BLaER1 treated with 17β-estradiol and CSF1 and Interleukin-3, amounts not matched to agents 10 nM and 100 nM (cell line): ENCODE data around the gene PHIP.
A peak's percentile ranks its signal among the peaks of the same experiment; 100 is the strongest.

Experiments
- H3K27ac ChIP-seq, 11 experiments: shearing (Covaris generic); formaldehyde crosslinking; 2 replicates each; pipeline ENCODE4 v1.8.1; 2022
- H3K27me3 ChIP-seq, 11 experiments: shearing (Covaris generic); formaldehyde crosslinking; 2 replicates each; pipeline ENCODE4 v1.8.1; 2022
- H3K36me3 ChIP-seq, 11 experiments: shearing (Covaris generic); formaldehyde crosslinking; 2 replicates each; pipeline ENCODE4 v1.8.1; 2022
- H3K4me1 ChIP-seq, 10 experiments: shearing (Covaris generic); formaldehyde crosslinking; 2 replicates each; pipeline ENCODE4 v1.8.1; 2022
- H3K4me2 ChIP-seq, 11 experiments: shearing (Covaris generic); formaldehyde crosslinking; 2 replicates each; pipeline ENCODE4 v1.8.1; 2022
- H3K4me3 ChIP-seq, 10 experiments: shearing (Covaris generic); formaldehyde crosslinking; 2 replicates each; pipeline ENCODE4 v1.8.1; 2022
- H3K9ac ChIP-seq, 11 experiments: shearing (Covaris generic); formaldehyde crosslinking; 2 replicates each; pipeline ENCODE4 v1.8.1; 2022
- H3K9me3 ChIP-seq, 11 experiments: shearing (Covaris generic); formaldehyde crosslinking; replicated peaks in 1 of 11; 2 replicates each; pipeline ENCODE4 v1.8.1; 2022
- H4K20me1 ChIP-seq, 11 experiments: shearing (Covaris generic); formaldehyde crosslinking; 2 replicates each; pipeline ENCODE4 v1.8.1; 2022
- Cebpa-rat ChIP-seq, 11 experiments: shearing (Covaris generic); IDR thresholded peaks; 2 replicates each; pipeline ENCODE4 v1.8.1; 2022

PHIP gene

DNA sequence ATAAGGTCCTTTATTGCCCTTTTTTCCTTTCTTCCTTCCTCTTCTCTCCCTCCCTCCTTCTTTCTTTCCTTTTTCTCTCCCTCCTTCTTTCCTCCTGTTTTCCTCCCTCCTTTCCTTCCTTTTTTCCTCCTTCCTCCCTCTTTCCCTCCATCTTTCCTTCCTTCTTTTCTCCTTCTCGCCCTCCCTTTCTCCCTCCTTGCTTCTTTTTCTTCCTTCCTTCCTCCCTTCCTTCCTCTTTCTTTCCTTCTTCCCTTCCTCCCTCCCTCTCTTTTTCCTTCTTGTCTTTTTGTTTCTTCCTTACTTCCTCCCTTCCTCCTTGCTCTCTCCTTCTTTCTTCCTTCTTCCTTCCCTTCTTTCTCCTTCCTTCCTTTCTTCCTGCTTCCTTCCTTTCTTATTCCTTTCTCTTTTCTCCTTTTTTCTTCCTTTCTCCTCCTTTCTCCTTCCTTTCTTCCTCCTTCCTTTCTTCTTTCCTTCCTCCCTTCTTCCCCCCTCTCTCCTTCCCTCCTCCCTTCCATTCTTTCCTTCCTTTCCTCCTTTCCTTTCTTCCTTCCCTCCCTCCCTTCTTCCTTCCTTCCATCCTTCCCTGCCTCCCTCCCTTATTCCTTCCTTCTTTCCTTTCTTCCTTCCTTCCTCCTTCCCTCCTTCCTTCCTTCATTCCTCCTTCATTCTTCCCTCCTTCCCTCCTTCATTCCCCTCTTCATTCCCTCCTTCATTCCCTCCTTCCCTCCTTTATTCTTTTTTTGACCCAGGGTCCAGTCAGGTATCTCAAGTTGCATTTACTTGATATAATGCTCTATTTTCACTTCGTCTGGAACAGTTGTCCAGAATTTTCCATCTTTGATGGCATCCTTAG lies 11.7 kb upstream of the PHIP start:
- H3K9me3 ChIP-seq = no peaks in the 10 kb centered on the region
- H4K20me1 ChIP-seq = no peaks in the 10 kb centered on the region
- H3K36me3 ChIP-seq = no peaks in the 10 kb centered on the region
- no peaks in the 10 kb centered on the region for H3K4me1 ChIP-seq
- H3K27me3 ChIP-seq = no peaks in the 10 kb centered on the region
- no peak for TF ChIP-seq Cebpa-rat (IDR thresholded peaks at IDR 0.05)
- no peak overlapping the region for H3K4me3 ChIP-seq
- H3K9ac ChIP-seq = no peak overlapping the region
- no peak overlapping the region for H3K27ac ChIP-seq
- no peak overlapping the region for H3K4me2 ChIP-seq

DNA sequence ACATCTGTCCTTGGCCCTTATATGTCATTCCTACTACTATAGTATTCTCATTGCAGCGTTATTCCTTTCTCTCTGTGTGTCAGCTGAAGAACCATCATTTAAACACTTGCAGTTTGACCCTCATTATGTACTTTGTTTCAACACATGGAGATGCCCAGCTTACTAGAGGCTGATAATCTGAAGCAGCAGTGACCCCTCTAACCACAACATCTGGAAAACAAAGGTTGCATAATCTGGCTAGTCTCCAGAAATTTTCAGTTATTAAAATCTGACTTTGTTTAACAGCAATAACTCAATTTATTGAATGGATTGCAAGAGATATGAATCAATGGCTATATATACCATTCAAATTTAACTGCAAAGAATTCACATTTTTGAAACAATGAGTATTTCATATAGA lies 6.6 kb upstream of the PHIP start:
- no peaks in the 10 kb centered on the region for H3K36me3 ChIP-seq
- H3K4me3 ChIP-seq = no peak overlapping the region
- H3K4me2 ChIP-seq = no peak overlapping the region
- H4K20me1 ChIP-seq = no peaks in the 10 kb centered on the region
- H3K27me3 ChIP-seq = no peaks in the 10 kb centered on the region
- no peaks in the 10 kb centered on the region for H3K9me3 ChIP-seq
- H3K4me1 ChIP-seq = peaks cover 0 to 4% (median 3%) of the 10 kb centered on the region in 10 experiments; a peak in 9 of 20 replicates
- no peak overlapping the region for H3K9ac ChIP-seq
- no peak for TF ChIP-seq Cebpa-rat (IDR thresholded peaks at IDR 0.05)
- H3K27ac ChIP-seq = no peak overlapping the region

DNA sequence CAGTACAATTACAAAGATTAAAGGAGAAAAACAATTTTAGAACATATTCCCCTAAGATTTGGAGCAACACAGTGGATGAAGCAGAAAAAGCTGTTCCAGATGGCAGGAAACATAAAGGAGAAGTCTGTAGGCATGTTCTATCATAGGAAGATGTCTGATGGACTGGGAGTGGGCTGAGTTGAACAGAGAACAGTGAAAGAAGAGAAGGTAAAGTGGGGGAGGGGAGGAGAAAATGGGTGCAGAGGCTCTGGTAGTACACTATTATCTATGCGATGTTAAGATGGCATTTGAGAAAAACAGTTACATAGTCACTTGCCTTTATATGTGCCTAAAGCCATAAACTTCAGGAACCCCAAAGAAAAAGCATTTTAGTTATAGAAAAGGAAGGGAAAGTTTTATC lies 4.2 kb upstream of the PHIP start:
- Histone ChIP-seq H3K4me1 (peaks cover 0 to 8% (median 5%) of the 10 kb centered on the region in 10 experiments; a peak in 9 of 20 replicates), H4K20me1 (no peaks in the 10 kb centered on the region), H3K9ac (no peak overlapping the region), H3K4me3 (no peak overlapping the region), H3K27me3 (no peaks in the 10 kb centered on the region), H3K27ac (no peak overlapping the region), H3K36me3 (no peaks in the 10 kb centered on the region), H3K9me3 (no peaks in the 10 kb centered on the region), H3K4me2 (no peak overlapping the region)
- no peak for TF ChIP-seq Cebpa-rat (IDR thresholded peaks at IDR 0.05)

DNA sequence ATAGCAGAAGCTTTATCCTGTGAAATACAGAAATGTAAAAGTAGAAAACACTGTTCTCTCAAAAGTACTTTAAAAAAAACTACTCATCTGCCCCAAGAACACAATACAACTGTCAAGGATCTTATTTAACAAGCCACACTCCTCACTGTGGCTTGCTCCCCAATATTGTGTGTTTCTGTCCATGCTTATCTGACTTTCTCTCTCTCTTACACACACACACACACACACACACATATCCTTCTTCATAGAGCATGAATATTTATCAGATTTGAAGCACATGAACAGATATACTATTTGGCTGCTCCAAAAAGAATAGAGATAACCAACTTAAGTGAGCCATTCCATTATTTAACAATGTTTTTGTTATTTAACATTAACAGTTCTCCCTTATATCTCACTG lies 3.6 kb upstream of the PHIP start:
- Histone ChIP-seq H3K9ac (no peak overlapping the region), H3K4me1 (peaks cover 0 to 8% (median 5%) of the 10 kb centered on the region in 10 experiments; a peak in 9 of 20 replicates), H3K27ac (no peak overlapping the region), H3K9me3 (no peaks in the 10 kb centered on the region), H3K27me3 (no peaks in the 10 kb centered on the region), H4K20me1 (peaks cover 0 to under 1% (median 0%) of the 10 kb centered on the region in 11 experiments; a peak in 2 of 22 replicates), H3K4me3 (no peak overlapping the region), H3K4me2 (no peak overlapping the region), H3K36me3 (no peaks in the 10 kb centered on the region)
- no peak for TF ChIP-seq Cebpa-rat (IDR thresholded peaks at IDR 0.05)

DNA sequence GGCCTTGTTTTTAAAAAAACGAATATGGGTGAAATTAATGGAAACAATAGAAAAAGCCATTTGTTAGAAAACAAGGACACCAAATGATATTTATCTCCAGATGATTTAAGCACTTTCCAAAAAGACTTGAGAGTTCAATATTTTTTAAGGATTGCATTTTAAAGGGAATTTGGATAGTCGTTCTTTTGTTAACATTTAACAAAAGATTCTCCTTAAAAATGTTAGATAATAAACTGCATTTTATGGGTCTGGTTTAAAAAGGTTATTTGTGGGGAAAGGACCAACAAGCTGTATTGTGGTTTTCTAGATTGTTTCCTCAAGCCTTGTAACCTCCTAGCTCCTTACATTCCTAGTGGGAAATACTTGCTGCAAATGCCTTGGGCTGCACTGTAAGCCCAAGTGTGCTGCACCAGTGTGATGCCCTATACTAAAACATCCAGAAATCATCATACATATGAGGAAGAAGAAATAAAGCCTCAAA lies 1.5 kb upstream of the PHIP start:
- Histone ChIP-seq H4K20me1 (peaks cover 0 to 21% (median 0%) of the 10 kb centered on the region in 11 experiments; a peak in 4 of 22 replicates), H3K4me2 (peak overlapping the region; percentile 47 to 71 (median 66); a peak in 20 of 22 replicates), H3K9me3 (no peaks in the 10 kb centered on the region), H3K27me3 (no peaks in the 10 kb centered on the region), H3K27ac (peak overlapping the region in 10 of 11 experiments; percentile 92 to 96 (median 95); a peak in 21 of 22 replicates), H3K9ac (peak overlapping the region; percentile 92 to 97 (median 94); a peak in 20 of 22 replicates), H3K4me1 (peaks cover 0 to 17% (median 10%) of the 10 kb centered on the region in 10 experiments; a peak in 13 of 20 replicates), H3K4me3 (peak overlapping the region; percentile 60 to 76 (median 69); a peak in 19 of 20 replicates), H3K36me3 (no peaks in the 10 kb centered on the region)
- TF ChIP-seq Cebpa-rat (IDR thresholded peaks at IDR 0.05) = no peak

DNA sequence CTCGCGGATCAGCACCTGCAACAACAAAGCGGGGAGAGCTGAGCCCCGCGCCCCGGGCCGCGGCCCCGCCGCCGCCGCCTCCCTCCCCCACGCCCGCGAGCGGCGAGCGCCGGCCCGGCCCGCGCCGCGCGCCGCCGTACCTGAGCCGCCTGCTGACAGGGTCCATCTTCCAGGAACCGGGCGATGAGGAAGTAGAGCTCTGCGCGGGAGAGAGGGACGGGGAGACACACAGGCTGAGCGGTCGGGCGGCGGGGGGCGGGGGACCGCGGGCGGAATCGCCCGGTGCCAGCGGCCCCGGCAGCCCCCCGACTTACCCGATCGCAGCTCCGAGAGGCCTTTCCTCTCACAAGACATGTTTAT lies 359 bp downstream of the PHIP start:
- Histone ChIP-seq H3K9ac (peak overlapping the region; percentile 92 to 97 (median 94)), H4K20me1 (peaks cover 0 to 34% (median 1%) of the 10 kb centered on the region in 11 experiments; a peak in 8 of 22 replicates), H3K27ac (peak overlapping the region; percentile 92 to 96 (median 95)), H3K27me3 (no peaks in the 10 kb centered on the region), H3K36me3 (peaks cover 0 to 5% (median 0%) of the 10 kb centered on the region in 11 experiments; a peak in 3 of 22 replicates), H3K4me3 (peak overlapping the region; percentile 60 to 76 (median 69)), H3K4me1 (peaks cover 0 to 25% (median 10%) of the 10 kb centered on the region in 10 experiments; a peak in 12 of 20 replicates), H3K9me3 (no peaks in the 10 kb centered on the region), H3K4me2 (no peak overlapping the region)
- TF ChIP-seq Cebpa-rat (IDR thresholded peaks at IDR 0.05) = no peak

DNA sequence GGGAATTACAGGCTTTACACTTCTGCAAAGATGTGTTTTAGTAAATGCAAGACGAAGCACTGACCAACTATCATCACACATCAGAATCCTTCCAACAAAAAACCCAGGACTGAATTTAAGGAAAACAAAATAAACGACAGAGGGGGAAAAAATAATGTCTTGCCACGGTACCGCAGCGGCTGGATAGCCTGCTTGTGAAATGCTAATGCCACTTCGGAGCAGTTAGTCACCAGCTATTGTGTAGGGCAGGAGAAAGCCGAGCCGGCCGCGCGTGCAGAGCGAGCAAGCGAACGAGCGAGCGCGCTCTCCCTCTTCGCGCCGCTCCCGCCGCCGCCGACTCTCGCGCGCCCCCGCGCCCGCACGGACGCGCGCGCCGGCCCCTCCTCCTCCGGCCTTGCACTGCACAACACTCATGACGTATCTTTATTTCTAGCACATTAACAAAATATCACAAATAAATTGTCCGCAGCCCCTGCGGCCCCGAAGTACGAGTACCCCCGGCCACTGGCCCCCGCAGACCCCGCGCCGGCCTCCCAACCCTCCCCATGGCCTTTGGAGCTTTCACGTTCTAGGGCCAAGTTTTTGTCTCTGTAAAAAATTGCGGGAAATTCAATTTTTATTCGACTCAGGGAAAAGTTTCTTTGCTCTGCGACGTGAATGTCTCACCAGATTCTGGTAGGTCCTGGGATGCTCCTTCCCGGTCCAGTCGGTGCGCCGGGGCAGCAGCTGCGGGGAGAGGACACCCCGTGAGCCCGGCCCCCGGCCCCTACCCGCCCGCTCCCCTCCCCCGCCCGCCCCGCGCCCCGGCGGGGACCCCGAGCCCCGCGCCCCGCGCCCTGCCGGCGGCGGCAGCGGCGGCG lies 1.0 kb downstream of the PHIP start:
- Histone ChIP-seq H3K36me3 (peaks cover 0 to 10% (median 0%) of the 10 kb centered on the region in 11 experiments; a peak in 5 of 22 replicates), H3K4me2 (peak overlapping the region; percentile 55 to 75 (median 67); a peak in 21 of 22 replicates), H3K4me1 (peaks cover 0 to 25% (median 10%) of the 10 kb centered on the region in 10 experiments; a peak in 12 of 20 replicates), H4K20me1 (peaks cover 0 to 39% (median 7%) of the 10 kb centered on the region in 11 experiments; a peak in 8 of 22 replicates), H3K27me3 (no peaks in the 10 kb centered on the region), H3K27ac (peak overlapping the region; percentile 92 to 96 (median 95)), H3K4me3 (peak overlapping the region; percentile 60 to 76 (median 69)), H3K9ac (peak overlapping the region; percentile 92 to 97 (median 94)), H3K9me3 (no peaks in the 10 kb centered on the region)
- TF ChIP-seq Cebpa-rat (IDR thresholded peaks at IDR 0.05) = no peak

DNA sequence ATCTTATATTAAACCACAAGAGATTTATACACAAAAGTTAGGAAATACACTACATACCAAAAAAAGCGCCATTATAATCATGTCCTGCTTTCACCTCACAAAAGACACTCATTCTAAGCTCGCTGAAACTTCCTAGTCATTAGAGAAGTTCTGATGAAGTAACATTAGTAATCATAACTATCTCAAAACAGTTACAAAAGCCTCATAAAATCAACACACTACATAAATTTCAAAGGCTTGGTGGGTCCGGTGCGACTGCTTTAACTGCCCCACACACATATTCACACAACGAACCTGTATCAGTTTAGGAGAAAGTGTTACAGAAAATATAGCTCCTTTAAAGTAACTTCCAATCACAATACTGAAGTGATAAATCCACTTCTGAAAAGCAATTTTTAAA lies 1.9 kb downstream of the PHIP start:
- H3K4me1 ChIP-seq = peaks cover 0 to 25% (median 10%) of the 10 kb centered on the region in 10 experiments; a peak in 12 of 20 replicates
- H3K27ac ChIP-seq = peak overlapping the region; percentile 92 to 96 (median 95); a peak in 21 of 22 replicates
- peaks cover 0 to 47% (median 7%) of the 10 kb centered on the region in 11 experiments; a peak in 8 of 22 replicates for H4K20me1 ChIP-seq
- H3K9ac ChIP-seq = peak overlapping the region; percentile 92 to 97 (median 94); a peak in 21 of 22 replicates
- H3K4me2 ChIP-seq = peak overlapping the region; percentile 55 to 75 (median 67)
- peak overlapping the region; percentile 60 to 76 (median 69) for H3K4me3 ChIP-seq
- H3K36me3 ChIP-seq = peaks cover 0 to 10% (median 0%) of the 10 kb centered on the region in 11 experiments; a peak in 5 of 22 replicates
- no peak for TF ChIP-seq Cebpa-rat (IDR thresholded peaks at IDR 0.05)
- no peaks in the 10 kb centered on the region for H3K27me3 ChIP-seq
- H3K9me3 ChIP-seq = no peaks in the 10 kb centered on the region
